Small intestine (tissue), 7 donors: Measurements from ENCODE around the gene ARL17B. TPM values are rescaled to one million over a fixed set of nuclear protein-coding genes. Genes with fewer than 3 reads are reported as not detected.
"Not testable (repeated sequence)": the region's sequence is repeated elsewhere in the genome, so short reads cannot be mapped to it uniquely, and the experiment has no call there.

Source experiments
- DNase-seq, 2 donors: peaks; one replicate each; pipeline versions ENCODE4 v3.0.0 to v3.0.0-alpha.2; 2013
- FAIRE-seq: peaks from 2 replicates; lab custom pipeline; 2012; peaks lifted over from hg19 to GRCh38; lab: Jason Lieb, UNC
- H3K27ac ChIP-seq, 3 donors: one replicate each; pipeline ENCODE4 v1.5.1; 2013; ENCODE audit warnings: low read length in 2 of 3, mild to moderate bottlenecking in 2 of 3, control low read depth in 1 of 3, inconsistent platforms in 1 of 3, low read depth in 1 of 3, moderate library complexity in 1 of 3
- H3K27me3 ChIP-seq, 3 donors: one replicate each; pipeline ENCODE4 v1.6.1; 2013; ENCODE audit warnings: low read length in 3 of 3, inconsistent platforms in 1 of 3; ENCODE audit not compliant: control insufficient read depth in 3 of 3, insufficient read depth in 3 of 3
- H3K36me3 ChIP-seq, 3 donors: one replicate each; pipeline ENCODE4 v1.6.1; 2013; ENCODE audit warnings: low read length in 3 of 3, inconsistent platforms in 1 of 3, low read depth in 1 of 3, mild to moderate bottlenecking in 1 of 3, moderate library complexity in 1 of 3; ENCODE audit not compliant: control insufficient read depth in 3 of 3, insufficient read depth in 2 of 3
- H3K4me1 ChIP-seq, 3 donors: one replicate each; pipeline ENCODE4 v1.6.1; 2013; ENCODE audit warnings: low read length in 2 of 3, inconsistent platforms in 1 of 3, low read depth in 1 of 3, mild to moderate bottlenecking in 1 of 3, moderate library complexity in 1 of 3; ENCODE audit not compliant: control insufficient read depth in 3 of 3, insufficient read depth in 2 of 3
- H3K4me3 ChIP-seq, 3 donors: one replicate each; pipeline ENCODE4 v1.5.1; 2013; ENCODE audit warnings: low read length in 3 of 3, control low read depth in 1 of 3, inconsistent platforms in 1 of 3, low read depth in 1 of 3, mild to moderate bottlenecking in 1 of 3, moderate library complexity in 1 of 3
- H3K9me3 ChIP-seq, 2 donors: one replicate each; pipeline ENCODE4 v1.6.1; 2013; ENCODE audit warnings: low read depth in 1 of 2, low read length in 1 of 2; ENCODE audit not compliant: control insufficient read depth in 2 of 2, insufficient read depth in 1 of 2
- WGBS, 3 donors: extraction: QIAGEN DNeasy Blood & Tissue Kit; methylation state at CpG; one replicate each; pipeline ENCODE4 v1.1.7; 2013; 5-methylcytosine and 5-hydroxymethylcytosine counted together
- polyA plus RNA-seq, 4 donors: library from polyadenylated mRNA; stranded (reverse) in 3 of 4; unstranded in 1 of 4; fragments of 200-250 nt in 3 of 4; fragments of 120-200 nt in 1 of 4; gene quantifications; one replicate each; pipeline versions ENCODE4 v1.2.1 to v1.2.3, GENCODE V29; 2013
- donor health status: healthy with polysubstance abuse.
- donor health status: control.
- donor health status: control.
- donor health status: Bipolar disorder and iron deficiency.
- donor health status: healthy.

The ARL17B gene
- polyA plus RNA-seq, 4 donors = 2.7 to 11.8 (median 4.8) TPM

GRCh38 chr17:46266063-46266655 lies 95.4 kb downstream of the ARL17B start:
- H3K27me3 ChIP-seq, H3K36me3 ChIP-seq, FAIRE-seq, H3K9me3 ChIP-seq: not testable (repeated sequence)
- Histone ChIP-seq H3K4me1 (peaks cover 0 to 13% (median 0%) of the 10 kb centered on the region in 3 donors), H3K27ac (peak overlapping the region; percentile 85 to 93 (median 88)), H3K4me3 (peak overlapping the region; percentile 23 to 76 (median 58))
- peak in 1 of 2 donors; percentile 59 for DNase-seq
- WGBS, 3 donors = 15 to 27% (median 22%) methylated on average over 21 of the region's 21 CpGs

DNA sequence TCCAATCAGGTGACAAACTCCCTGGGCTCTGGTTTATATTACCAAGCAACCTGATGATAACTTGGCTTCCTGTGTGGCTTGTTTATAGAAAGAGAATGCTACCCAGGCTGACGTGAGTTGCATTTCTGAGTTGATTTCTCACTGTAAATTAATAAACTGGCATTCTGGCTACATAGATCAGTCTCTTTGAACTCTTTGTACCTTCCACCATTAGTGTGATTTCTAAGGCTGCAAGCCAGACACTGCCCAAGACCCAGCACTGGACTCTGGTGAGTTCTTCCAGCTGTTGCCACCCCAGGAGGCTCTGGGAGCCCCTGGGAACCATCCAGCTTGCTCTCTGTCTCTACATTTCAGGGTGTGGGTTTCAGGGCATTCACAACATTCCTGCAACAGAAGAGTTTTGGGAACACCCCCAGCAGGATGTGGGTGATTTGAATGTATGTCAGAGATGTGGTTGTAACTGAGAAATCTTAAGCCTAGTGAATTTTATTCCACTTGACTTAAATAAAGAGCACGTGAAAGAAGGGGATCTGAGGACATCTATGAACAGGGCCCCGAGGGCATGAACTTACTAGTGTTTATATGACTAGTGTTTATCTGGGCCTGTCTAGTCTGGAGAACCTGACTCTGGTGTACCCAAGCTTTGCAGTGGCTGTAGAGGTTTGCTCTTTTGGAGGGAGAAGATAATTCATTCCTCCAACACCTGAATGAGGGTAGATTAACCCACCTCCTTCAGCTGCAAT lies 96.9 kb downstream of the ARL17B start:
- Histone ChIP-seq H3K27me3 (no peaks in the 10 kb centered on the region), H3K36me3 (no peaks in the 10 kb centered on the region), H3K9me3 (no peaks in the 10 kb centered on the region), H3K27ac (peak overlapping the region in 2 of 3 donors; percentile 60 to 74), H3K4me1 (peaks cover 0 to 13% (median 0%) of the 10 kb centered on the region in 3 donors), H3K4me3 (no peak overlapping the region)
- FAIRE-seq = no peak
- WGBS, 3 donors = 46 to 55% (median 48%) methylated on average over 3 of the region's 3 CpGs
- peak; percentile 37 to 42 for DNase-seq

DNA sequence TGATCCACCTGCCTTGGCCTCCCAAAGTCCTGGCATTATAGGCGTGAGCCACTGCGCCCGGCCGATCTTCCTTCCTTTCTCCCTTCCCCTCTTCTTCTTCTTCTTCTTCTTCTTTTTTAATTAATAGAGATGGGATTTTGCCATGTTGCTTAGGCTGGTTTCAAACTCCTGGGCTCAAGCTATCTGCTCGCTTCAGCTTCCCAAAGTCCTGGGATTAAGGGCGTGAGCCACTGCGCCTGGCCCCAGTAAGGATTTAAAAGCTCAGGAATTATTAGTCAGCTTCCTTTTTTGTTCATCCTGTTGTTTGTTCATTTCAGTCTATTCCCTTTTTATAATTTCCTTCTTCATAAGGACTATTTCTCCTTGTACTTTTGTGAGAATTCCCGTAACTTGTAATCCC lies 99.3 kb downstream of the ARL17B start:
- H3K4me1 ChIP-seq = peaks cover 0 to 10% (median 0%) of the 10 kb centered on the region in 3 donors
- DNase-seq (no peak), FAIRE-seq (no peak)
- no peaks in the 10 kb centered on the region for H3K36me3 ChIP-seq
- H3K4me3 ChIP-seq = no peak overlapping the region
- WGBS, 3 donors = 91 to 99% (median 95%) methylated on average over 8 of the region's 8 CpGs
- H3K27me3 ChIP-seq = no peaks in the 10 kb centered on the region
- H3K27ac ChIP-seq = no peak overlapping the region
- no peaks in the 10 kb centered on the region for H3K9me3 ChIP-seq

DNA sequence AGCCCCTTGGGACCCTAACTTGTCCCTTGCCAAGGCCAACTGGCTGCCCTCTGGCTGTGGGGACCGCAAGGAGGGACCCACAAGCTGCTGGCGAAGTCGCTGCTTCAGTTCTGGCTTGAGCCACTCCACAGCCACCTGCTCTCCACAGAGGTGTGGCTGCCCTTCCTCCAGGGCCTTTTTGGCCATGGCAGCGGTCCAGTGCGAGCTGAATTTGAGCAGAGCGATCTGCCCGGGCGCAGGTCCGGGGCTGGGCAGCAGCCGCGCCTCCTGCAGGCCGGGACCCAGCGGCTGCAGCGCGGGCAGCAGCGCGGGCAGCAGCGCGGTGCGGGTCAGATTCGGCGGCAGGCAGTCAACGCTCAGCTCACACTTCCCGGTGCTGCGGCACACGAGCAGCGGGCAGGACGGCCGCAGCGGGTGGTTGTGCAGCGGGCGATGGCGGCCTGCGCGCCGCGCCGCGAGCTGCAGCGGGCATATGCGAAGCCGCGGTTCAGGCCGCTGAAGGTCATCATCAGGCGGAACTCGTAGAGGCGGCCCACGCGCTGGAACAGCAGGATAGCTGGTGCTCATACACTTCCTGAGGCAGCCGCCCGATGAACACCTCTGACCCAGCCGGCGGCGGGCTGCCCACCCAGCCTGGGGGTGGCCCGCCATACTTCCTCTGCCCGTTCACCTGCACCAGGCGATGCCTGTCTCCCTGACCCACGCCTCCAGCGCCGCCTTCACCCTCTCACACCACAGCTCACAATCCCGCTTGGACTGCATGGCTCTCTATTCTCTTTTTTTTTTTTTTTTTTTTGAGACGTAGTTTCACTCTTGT lies 101.5 kb downstream of the ARL17B start:
- not testable (repeated sequence) for H3K9me3 ChIP-seq, FAIRE-seq, H3K27me3 ChIP-seq, H3K36me3 ChIP-seq, H3K27ac ChIP-seq, H3K4me1 ChIP-seq
- H3K4me3 ChIP-seq = peak overlapping the region in 1 of 3 donors; percentile 41
- peak in 1 of 2 donors; percentile 57 for DNase-seq
- WGBS, 3 donors = 3 to 10% (median 4%) methylated on average over 8 to 51 of the region's 62 CpGs

- H3K9me3 ChIP-seq, DNase-seq, H3K27me3 ChIP-seq, H3K4me1 ChIP-seq, H3K4me3 ChIP-seq, H3K36me3 ChIP-seq, FAIRE-seq, H3K27ac ChIP-seq: not testable (repeated sequence)
- 83 to 95% (median 88%) methylated on average over 1 of the region's 1 CpG for WGBS, 3 donors
Observed at GRCh38 chr17:46256369-46256768, 105.2 kb downstream of the ARL17B start.

DNA sequence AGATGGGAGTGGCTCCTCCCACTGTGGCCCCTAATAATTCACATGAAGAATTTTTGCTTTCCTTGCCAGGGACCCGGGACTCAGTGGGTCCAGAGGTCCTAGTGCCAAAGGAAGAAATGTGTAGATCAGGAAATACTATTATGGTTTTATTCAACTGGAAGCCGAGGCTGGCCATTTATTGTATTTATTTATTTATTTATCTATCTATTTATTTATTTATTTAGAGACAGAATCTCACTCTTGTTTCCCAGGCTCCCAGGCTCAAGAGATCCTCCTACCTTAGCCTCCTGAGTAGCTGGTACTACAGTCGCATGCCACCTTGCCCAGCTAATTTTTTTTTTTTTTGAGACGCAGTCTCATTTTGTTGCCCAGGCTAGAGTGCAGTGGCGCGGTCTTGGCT lies 107.4 kb downstream of the ARL17B start:
- not testable (repeated sequence) for H3K27ac ChIP-seq, H3K9me3 ChIP-seq, H3K4me1 ChIP-seq, H3K27me3 ChIP-seq, H3K36me3 ChIP-seq, DNase-seq, FAIRE-seq, H3K4me3 ChIP-seq
- WGBS, 3 donors = 95 to 96% (median 95%) methylated on average over 3 to 5 of the region's 6 CpGs

DNA sequence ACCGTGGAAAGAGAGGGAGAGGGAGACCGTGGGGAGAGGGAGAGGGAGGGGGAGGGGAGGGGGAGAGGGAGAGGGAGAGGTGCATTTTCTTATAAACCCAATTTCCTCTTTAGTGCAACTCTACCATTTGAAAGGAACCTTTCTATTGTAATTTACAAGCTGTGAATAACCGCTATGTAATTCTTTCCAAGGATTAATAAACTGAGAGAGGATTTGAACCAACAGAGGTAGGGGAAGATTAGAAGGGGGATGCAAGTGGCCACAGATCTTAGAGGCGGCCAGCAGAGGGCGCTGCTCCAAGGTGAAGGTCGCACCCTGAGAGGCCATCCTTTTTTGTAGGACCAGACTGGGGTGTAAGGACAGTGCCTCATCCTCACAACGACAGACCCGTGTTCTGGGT lies 107.8 kb downstream of the ARL17B start:
- not testable (repeated sequence) for H3K27me3 ChIP-seq, FAIRE-seq, H3K27ac ChIP-seq, H3K4me3 ChIP-seq, H3K4me1 ChIP-seq, H3K9me3 ChIP-seq, H3K36me3 ChIP-seq
- DNase-seq = peak; percentile 39 to 59
- WGBS, 3 donors = 25 to 33% (median 32%) methylated on average over 7 to 8 of the region's 8 CpGs

DNA sequence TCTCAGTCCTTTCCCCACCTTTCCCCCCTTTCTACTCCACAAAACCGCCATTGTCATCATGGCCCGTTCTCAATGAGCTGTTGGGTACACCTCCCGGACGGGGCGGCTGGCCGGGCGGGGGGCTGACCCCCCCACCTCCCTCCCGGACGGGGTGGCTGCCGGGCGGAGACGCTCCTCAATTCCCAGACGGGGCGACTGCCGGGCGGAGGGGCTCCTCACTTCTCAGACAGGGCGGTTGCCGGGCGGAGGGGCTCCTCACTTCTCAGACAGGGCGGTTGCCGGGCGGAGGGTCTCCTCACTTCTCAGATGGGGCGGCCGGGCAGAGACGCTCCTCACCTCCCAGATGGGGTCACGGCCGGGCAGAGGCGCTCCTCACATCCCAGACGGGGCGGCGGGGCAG lies 108.8 kb downstream of the ARL17B start:
- not testable (repeated sequence) for DNase-seq, H3K4me1 ChIP-seq, FAIRE-seq, H3K27ac ChIP-seq, H3K27me3 ChIP-seq, H3K9me3 ChIP-seq, H3K36me3 ChIP-seq, H3K4me3 ChIP-seq
- WGBS, 3 donors = 87 to 93% (median 93%) methylated on average over 15 to 24 of the region's 31 CpGs
